Measurements from ENCODE around the gene LGR5.

DNA sequence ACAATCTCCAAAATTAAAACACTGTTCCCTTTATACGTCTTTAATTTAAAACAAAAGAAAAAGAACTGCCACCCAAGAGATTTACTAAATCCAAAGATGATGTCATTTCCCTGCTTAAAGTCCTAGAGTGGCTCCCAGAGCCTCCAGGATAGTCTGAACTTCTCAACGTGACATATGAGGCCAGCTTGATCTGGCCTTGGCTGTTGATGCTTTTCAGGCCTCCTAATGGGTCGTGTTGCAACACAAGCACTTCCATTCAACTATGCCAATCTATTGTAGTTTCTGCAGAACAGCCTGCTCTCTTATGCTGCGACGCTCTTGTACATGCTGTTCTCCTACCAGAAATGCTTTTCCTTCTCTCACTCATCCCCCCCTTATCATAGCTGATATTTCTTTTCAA is 35.7 kb downstream of the LGR5 start:
- TF ChIP-seq, protein P1, sequence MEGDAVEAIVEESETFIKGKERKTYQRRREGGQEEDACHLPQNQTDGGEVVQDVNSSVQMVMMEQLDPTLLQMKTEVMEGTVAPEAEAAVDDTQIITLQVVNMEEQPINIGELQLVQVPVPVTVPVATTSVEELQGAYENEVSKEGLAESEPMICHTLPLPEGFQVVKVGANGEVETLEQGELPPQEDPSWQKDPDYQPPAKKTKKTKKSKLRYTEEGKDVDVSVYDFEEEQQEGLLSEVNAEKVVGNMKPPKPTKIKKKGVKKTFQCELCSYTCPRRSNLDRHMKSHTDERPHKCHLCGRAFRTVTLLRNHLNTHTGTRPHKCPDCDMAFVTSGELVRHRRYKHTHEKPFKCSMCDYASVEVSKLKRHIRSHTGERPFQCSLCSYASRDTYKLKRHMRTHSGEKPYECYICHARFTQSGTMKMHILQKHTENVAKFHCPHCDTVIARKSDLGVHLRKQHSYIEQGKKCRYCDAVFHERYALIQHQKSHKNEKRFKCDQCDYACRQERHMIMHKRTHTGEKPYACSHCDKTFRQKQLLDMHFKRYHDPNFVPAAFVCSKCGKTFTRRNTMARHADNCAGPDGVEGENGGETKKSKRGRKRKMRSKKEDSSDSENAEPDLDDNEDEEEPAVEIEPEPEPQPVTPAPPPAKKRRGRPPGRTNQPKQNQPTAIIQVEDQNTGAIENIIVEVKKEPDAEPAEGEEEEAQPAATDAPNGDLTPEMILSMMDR (IDR thresholded peaks at IDR 0.05; ENCODE audit: insufficient read depth, low read length, poor library complexity, severe bottlenecking), result no peak
- no peak for TF ChIP-seq EZH2phosphoT487 (conservative IDR thresholded peaks at IDR 0.05; ENCODE audit: low read length)

All from SU-DHL-6 (cell line).